Esophagus muscularis mucosa (tissue), 3 donors: ENCODE results near the gene TOR4A.

ENCODE experiments used
- POLR2A ChIP-seq: fragments of 450-650 bp; IDR thresholded peaks from one replicate; pipeline ENCODE4 v1.6.1; 2017; ENCODE audit warnings: antibody characterized with exemption, moderate library complexity, mild to moderate bottlenecking, low read depth
- POLR2AphosphoS5 ChIP-seq, 2 donors: sonication (generic); formaldehyde crosslinking; IDR thresholded peaks; one replicate each; pipeline ENCODE4 v1.6.1; 2017; ENCODE audit warnings: antibody characterized with exemption in 2 of 2
- TF ChIP-seq, protein P1 (sequence below), 3 experiments: fragments of 200-600 bp in 2 of 3; fragments of 450-650 bp in 1 of 3; sonication (generic) in 2 of 3; IDR thresholded peaks; one replicate each; pipeline ENCODE4 v1.5.1; 2017 to 2019; ENCODE audit warnings: antibody characterized with exemption in 3 of 3, mild to moderate bottlenecking in 2 of 3, moderate library complexity in 1 of 3

DNA sequence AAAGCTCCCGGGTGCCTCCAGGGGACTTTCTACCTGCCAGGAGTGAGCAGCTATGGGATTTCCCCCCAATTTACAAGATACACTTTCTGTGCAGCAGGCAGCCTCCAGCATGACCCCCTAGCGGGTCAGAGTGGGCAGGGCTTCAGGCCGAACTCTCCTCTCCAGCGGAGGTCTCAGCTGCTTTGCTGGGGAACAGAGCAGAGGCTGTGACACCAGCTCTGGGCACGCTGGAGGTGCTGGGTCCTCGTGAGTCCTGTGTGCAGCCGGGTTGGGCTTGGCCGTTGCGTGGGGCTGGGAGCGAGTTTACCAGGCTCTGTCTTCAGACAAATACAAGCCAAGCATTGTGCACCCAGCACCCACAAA, 21.7 kb downstream of the TOR4A start:
- TF ChIP-seq, protein P1, sequence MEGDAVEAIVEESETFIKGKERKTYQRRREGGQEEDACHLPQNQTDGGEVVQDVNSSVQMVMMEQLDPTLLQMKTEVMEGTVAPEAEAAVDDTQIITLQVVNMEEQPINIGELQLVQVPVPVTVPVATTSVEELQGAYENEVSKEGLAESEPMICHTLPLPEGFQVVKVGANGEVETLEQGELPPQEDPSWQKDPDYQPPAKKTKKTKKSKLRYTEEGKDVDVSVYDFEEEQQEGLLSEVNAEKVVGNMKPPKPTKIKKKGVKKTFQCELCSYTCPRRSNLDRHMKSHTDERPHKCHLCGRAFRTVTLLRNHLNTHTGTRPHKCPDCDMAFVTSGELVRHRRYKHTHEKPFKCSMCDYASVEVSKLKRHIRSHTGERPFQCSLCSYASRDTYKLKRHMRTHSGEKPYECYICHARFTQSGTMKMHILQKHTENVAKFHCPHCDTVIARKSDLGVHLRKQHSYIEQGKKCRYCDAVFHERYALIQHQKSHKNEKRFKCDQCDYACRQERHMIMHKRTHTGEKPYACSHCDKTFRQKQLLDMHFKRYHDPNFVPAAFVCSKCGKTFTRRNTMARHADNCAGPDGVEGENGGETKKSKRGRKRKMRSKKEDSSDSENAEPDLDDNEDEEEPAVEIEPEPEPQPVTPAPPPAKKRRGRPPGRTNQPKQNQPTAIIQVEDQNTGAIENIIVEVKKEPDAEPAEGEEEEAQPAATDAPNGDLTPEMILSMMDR (IDR thresholded peaks at IDR 0.05) = no peak
- TF ChIP-seq POLR2AphosphoS5 (IDR thresholded peaks at IDR 0.05) = no peak
- TF ChIP-seq POLR2A = no peak
